HG03457 (cell line): Measurements from ENCODE around the gene MALSU1.

Experiments used
- ATAC-seq: cut with Tn5 transposase; IDR thresholded peaks from one replicate; pipeline ENCODE4 v1.9.1; 2021; ENCODE audit warnings: moderate number of reproducible peaks; ENCODE audit not compliant: unreplicated experiment

Gene MALSU1

DNA sequence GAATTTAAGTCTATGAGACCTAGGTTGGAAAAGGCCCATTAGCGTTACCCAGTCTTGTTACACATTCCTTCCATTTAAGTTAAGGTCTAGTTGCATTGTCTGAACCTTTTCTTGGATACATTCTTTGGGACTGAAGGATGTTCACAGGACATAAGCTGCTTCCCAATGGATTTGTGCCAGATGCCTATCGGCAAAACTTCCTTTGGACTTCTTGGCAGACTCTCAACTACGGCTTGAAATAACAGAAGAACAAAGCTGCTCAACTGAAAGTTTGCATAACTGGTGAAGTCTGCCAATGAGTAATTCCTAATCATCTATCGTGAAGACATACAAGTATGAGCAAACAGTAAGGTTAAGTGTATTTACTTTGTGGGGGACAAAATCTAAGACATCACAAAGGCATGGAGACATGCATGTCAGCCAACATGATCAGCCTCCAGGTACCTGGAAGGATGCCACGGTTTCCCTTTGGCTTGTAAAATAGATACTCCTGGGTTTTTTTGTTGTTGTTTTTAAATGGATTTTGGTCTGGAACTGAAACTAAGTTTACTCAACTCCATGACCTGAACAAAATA lies 35.4 kb downstream of the MALSU1 start:
- ATAC-seq: no peak

DNA sequence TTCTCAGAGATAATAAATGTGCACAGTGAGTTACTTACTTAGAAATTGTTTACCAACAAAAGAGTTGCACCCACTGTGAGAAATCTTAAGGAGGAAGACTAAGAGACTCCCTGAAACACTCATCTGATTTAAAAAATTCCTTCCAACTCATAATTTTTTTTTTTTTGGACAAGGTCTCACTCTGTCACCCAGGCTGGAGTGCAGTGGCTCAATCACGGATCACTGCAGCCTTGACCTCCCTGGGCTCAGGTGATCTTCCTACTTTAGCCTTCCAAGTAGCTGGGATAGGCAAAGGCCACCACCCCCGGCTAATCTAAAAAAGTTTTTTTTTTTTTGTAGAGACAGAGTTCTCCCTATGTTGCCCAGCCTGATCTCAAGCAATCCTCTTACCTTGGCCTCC lies 36.0 kb downstream of the MALSU1 start:
- no peak for ATAC-seq

GRCh38 chr7:23335621-23336020 lies 36.5 kb downstream of the MALSU1 start:
- no peak for ATAC-seq

GRCh38 chr7:23336086-23336485 lies 36.9 kb downstream of the MALSU1 start:
- ATAC-seq: no peak

- no peak for ATAC-seq
These were observed 37.7 kb downstream of the MALSU1 start for GRCh38 chr7:23336799-23337283.

DNA sequence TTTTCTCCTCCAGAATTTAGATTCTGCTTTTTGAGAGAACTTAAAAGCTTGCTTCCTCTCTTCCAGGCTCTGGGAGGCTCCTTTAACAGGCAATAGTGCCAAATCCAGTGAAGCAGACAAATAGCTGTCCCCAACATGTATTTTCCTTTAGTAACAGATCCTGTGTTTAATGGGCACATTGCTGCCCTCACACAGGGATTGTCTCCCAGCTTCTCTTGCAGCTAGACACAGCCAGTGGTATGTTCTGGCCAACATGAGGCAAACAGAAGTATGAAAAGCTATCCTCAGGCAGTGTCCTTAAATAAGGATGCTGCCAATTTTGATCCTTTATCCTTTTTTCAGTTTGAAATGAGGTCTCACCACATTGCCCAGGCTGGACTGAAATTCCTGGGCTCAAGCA lies 38.2 kb downstream of the MALSU1 start:
- no peak for ATAC-seq

DNA sequence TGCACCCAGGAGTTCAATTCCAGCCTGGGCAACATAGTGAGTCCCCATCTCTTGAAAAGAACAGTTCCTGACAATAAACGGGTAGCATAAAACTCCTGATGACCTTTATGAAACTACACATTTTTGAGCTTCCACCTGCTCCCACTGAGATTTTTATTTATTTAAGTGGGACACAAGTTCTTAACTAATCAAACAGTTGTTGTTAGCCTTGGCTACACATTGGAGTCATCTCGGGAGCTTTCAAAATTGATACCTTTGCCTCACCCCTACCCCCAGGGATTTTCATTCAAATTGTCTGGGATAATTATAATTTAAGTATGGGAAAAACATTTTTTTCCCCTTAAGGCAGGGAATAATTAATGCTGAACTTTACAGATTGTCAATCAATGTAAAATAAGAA lies 39.3 kb downstream of the MALSU1 start:
- no peak for ATAC-seq

DNA sequence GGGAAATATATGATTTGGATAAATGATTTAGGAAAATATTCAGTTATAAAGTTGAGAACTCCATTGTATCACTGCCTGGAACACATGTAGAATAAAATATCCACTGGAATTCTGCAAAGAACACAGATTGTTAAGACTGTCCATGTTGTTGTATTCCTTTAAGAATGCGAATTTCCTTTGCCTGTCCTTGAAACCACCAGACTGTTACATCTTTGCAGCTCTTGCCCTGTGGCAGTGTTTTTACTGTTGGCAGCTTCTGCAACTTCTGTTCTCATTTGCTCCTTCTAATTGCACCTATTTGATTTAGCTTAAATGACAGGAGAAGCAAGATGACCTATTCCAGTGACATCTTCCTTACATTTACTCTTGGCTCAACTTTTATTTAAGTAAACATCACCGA lies 39.7 kb downstream of the MALSU1 start:
- no peak for ATAC-seq

DNA sequence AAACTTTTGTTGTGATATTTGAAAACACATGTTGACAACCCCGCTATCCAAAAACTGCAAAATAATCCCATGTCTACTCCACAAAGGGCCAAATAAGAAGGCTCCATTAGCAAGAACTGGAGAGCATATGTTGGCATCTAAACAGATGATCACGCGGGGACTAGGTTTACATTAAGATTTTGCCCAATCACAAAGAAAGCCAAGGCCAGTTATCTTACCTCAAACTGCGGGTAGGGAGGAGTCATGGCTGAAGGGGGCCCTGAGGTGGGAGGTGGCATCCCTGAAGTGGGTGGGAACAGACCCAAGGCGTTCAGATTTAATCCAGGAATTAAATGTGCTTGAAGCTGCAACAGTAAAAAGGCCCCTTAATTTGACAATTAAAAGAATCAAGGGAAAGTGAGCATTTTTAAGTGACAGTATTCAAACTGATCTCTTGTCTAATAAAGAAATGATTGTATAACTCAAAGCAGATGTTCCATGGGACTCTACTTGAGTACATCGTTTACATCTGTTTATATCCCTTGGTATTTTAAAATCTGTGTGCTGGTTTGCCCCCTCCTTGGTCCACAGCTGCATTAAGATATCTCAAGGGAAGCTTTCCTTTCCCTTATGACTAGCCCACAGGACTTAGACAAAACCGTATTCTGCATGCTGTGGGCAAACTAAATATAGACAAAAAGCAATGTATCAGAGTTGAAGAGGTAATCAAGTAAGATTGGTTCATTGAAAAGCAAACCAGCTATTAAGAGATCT lies 42.9 kb downstream of the MALSU1 start:
- ATAC-seq: no peak

DNA sequence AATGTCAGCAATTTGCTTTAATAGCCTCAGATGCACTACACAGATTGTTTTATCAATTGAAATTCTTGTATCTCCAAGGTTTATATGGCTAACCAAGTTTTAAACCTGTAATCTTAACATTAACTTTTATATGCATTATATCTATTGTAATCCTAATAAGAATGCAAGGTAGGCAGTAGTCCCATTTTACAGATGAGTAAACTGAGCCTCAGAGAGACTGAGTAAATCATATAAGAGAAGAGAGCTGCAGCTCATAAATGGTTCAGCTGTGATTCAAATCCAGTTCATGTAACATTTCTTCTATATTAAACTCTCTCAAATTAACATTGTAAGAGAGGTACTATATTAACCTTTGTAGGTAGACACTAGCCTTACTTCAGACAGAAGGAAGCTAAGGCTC lies 44.0 kb downstream of the MALSU1 start:
- no peak for ATAC-seq

DNA sequence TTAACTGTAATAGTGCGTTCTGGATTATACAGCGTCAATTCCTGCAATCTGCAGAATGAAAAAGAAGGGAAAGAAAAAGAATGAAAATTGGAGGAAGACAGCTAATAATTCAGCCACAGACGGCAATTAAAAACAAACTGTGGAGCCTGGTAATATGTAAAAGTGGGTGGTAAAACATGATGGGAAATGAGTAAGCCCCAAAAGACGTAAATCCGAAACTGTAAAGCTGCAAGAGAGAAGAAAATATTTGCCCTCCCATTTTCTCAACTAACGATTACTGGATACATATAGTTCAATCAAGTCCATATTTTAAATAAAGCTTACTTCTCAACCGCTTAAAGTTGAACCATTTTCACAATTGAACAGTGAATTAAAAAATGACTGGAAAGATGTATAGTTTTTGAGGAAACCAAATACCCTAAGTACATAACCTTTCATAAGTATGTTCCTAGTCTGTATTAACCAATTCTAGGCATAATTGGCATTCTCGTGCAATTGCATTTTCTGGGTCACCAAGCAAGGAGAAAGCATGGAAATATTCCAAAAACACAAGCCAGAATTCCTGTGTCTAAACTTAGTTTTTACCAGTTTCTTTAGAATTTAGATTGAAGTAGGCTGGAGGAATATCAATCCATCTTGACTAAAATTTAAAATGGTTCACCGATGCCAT lies 44.8 kb downstream of the MALSU1 start:
- no peak for ATAC-seq

DNA sequence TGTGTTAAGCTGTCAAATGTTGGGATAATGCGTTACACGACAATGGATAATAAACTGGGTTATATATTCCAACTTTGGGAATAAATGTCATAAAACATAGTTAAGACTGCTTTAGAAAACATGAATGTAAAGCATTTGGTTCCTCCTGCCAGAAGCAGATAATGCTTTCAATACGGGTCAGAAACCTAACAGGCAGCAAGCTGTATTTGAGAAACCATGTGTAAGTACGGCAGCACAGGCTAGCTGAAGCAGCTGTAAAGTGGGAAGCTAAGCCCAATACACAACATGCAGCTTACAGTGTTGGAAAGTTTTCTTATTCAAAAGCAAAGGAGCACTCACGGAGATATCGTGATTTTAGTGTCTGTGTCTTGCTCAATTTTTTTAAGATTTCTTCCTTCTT lies 46.5 kb downstream of the MALSU1 start:
- no peak for ATAC-seq

DNA sequence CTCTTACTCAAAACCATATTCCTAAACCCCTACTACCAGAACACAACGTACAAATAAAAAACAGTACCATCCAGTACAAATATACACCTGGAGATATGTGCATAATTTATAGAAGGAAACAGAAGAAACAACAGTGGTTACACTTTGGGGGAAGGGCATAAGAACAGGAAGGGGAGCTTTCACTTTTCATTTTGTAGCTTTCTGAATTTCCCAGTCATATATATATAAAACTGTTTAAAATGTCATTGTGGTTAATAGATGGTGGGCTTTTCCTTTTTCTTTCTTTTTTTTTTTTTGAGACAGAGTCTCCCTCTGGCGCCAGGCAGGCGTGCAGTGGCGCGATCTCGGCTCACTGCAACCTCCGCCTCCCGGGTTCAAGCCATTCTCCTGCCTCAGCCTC lies 47.2 kb downstream of the MALSU1 start:
- ATAC-seq: no peak

GRCh38 chr7:23347033-23347681 lies 48.0 kb downstream of the MALSU1 start:
- ATAC-seq: no peak

DNA sequence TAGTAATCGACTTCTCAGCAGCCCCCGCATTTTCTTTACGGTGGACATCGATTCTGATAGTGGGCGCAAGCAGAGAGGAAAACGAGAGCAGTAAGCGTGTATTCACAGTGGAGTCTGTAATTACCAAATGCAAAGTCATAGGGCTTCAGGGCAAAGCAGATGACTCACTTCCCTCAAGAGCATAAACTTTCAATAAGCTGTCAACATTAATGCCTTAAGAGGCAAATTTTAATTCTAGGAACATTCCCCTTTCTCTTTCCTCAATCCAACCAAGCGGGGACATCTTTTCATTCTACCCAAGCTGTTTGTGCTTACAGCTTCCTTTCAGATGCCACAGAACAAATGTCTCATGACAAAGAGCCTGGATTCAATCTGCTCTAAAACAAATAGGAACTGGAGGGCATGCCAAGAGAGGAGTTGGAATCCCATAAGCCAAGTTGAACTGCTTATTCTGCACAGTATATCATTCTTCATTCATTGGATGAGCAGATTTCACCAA lies 48.6 kb downstream of the MALSU1 start:
- no peak for ATAC-seq

GRCh38 chr7:23349484-23350157 lies 50.5 kb downstream of the MALSU1 start:
- no peak for ATAC-seq

- ATAC-seq: no peak
These were observed 51.3 kb downstream of the MALSU1 start for GRCh38 chr7:23350466-23350865.

GRCh38 chr7:23353172-23353571 lies 54.0 kb downstream of the MALSU1 start:
- no peak for ATAC-seq

DNA sequence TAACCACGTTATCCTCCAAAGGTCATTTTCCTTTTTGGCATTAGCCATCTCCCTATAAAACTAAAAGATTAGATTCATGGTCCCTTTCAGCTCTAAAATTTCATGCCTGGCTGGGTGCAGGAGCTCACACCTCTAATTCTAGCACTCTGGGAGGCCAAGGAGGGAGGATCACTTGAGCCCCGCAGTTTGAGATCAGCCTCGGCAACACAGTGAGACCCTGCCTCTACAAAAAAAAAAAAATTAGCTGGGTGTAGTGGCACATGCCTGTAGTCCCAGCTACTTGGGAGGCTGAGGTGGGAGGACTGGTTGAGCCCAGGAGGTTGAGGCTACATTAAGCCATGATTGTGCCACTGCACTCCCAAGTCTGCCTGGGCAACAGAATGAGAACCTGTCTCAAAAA lies 57.0 kb downstream of the MALSU1 start:
- no peak for ATAC-seq

DNA sequence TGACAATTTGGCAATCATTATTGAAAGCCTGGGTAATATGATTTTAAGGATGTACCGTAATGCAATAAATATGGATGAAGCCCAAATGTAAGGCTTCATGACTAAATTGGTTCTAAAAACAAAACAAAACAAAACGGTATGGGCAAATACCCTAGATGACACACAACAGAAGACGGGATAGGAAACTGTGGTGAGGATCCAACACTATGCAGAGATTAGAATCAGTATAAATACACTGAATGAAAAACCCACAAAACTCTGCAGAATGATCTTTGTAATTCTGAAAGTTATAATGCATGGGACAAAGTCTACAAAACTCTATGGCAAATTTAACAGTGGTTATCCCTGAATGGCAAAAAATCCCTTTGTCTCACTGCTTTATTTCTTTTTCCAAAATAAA lies 57.6 kb downstream of the MALSU1 start:
- no peak for ATAC-seq
